Large intestine (tissue), 3 donors: ENCODE results near the gene DLK1. TPM values are rescaled to one million over a fixed set of nuclear protein-coding genes. Genes with fewer than 3 reads are reported as not detected.

Source experiments
- DNase-seq, 2 donors: peaks; one replicate each; pipeline versions ENCODE4 v3.0.0 to v3.0.0-alpha.2; 2013
- H3K27ac ChIP-seq: one replicate; pipeline ENCODE4 v1.5.1; 2013; ENCODE audit warnings: low read length
- H3K27me3 ChIP-seq: 2 replicates; pipeline ENCODE4 v1.6.1; 2013; ENCODE audit warnings: low read length; ENCODE audit not compliant: control insufficient read depth, insufficient read depth
- H3K36me3 ChIP-seq: 2 replicates; pipeline ENCODE4 v1.6.1; 2013; ENCODE audit warnings: low read length; ENCODE audit not compliant: control insufficient read depth, insufficient read depth
- H3K4me1 ChIP-seq: one replicate; pipeline ENCODE4 v1.6.1; 2013; ENCODE audit warnings: low read length; ENCODE audit not compliant: control insufficient read depth, insufficient read depth
- H3K4me3 ChIP-seq: one replicate; pipeline ENCODE4 v1.5.1; 2013; ENCODE audit warnings: low read length
- H3K9me3 ChIP-seq: one replicate; pipeline ENCODE4 v1.6.1; 2013; ENCODE audit warnings: mild to moderate bottlenecking, low read depth, low read length, moderate library complexity; ENCODE audit not compliant: control insufficient read depth
- WGBS: methylation state at CpG from one replicate; pipeline ENCODE4 v1.1.5; 2013; ENCODE audit warnings: low lambda C conversion rate; ENCODE audit not compliant: insufficient coverage; 5-methylcytosine and 5-hydroxymethylcytosine counted together
- polyA plus RNA-seq: library from polyadenylated mRNA; unstranded; fragments of 120-200 nt; gene quantifications from one replicate; pipeline ENCODE4 v1.2.1, GENCODE V29; 2013

Gene DLK1
- polyA plus RNA-seq, 1 donor: 25.2 TPM

DNA sequence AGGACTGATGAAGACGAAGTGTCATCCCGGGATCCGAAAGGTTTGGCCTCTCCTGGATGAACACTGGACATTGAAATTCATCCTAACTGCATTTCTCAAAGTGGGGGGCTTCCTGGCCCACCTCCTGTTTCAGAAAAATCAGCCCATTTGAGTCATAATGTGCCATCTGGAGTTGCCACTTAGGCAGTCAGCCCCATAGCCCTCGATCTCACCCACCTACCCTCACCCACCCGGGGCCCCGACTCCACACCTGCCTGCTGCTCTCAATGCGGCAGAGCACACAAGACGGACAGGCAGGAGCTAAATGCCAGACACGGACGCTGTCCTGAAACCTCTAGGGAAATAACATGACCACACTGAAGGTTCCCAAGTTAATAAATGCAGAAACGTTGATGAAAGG, 12.6 kb downstream of the DLK1 start:
- H3K4me3 ChIP-seq: no peak overlapping the region
- H3K27ac ChIP-seq: no peak overlapping the region
- no peaks in the 10 kb centered on the region for H3K4me1 ChIP-seq
- WGBS: no CpG with 5 or more reads among the region's 11 CpGs
- peaks cover 1% of the 10 kb centered on the region for H3K9me3 ChIP-seq
- no peak for DNase-seq
- H3K27me3 ChIP-seq: peaks cover 16% of the 10 kb centered on the region
- no peaks in the 10 kb centered on the region for H3K36me3 ChIP-seq

DNA sequence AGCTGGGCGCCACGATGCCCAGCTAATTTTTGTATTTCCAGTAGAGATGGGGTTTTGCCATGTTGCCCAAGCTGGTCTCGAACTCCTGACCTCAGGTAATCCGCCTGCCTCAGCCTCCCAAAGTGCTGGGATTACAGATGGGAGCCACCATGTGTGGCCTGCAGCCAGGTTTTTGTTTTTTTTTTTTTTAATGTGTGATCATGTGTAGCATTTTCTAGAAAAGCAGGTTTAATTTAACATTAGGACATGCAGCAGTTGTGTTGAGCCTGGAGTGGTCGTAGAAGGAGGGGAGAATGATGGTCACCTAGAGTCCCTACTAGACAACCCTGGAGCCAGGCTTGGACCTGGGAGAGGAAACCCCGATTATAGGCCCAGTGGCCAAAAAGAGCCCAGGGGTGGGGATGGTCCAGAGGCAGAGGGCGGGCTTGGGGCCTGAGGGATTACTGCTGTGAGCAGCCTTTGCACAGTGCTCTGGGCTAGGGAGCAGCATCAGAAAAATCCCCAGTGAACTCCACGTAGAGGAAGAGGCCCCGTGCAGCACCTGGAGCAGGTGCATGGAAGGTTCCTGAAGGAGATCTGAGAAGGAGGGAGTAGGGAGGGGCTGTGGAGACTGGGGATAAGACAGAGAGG, 13.6 kb downstream of the DLK1 start:
- Histone ChIP-seq H3K4me1 (no peaks in the 10 kb centered on the region), H3K9me3 (no peaks in the 10 kb centered on the region), H3K4me3 (no peak overlapping the region), H3K27ac (no peak overlapping the region), H3K36me3 (no peaks in the 10 kb centered on the region), H3K27me3 (peaks cover 19% of the 10 kb centered on the region)
- no CpG with 5 or more reads among the region's 9 CpGs for WGBS
- DNase-seq: no peak

DNA sequence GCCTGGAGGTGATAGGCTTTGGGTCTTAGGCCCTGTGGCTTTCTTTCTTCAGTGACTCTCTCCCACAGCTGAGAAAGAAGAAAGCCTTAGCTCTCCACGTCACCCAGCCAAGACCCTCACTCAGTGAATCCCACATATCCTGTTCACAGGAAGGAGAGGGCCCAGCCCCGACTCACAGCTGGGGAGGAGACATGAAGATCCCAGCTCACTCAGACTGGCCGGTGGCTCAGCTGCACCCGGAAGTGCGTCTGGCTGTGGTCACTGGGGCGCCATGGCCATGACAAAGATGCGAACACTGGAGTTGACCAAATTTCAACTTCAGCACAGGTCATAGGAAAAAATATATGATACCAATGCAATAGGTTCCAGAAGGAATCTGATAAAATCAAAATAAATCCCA, 14.2 kb downstream of the DLK1 start:
- H3K36me3 ChIP-seq: no peaks in the 10 kb centered on the region
- H3K4me1 ChIP-seq: no peaks in the 10 kb centered on the region
- no peak for DNase-seq
- H3K4me3 ChIP-seq: no peak overlapping the region
- WGBS: 100% methylated on average over 1 of the region's 7 CpGs
- no peaks in the 10 kb centered on the region for H3K9me3 ChIP-seq
- no peak overlapping the region for H3K27ac ChIP-seq
- H3K27me3 ChIP-seq: peaks cover 14% of the 10 kb centered on the region

DNA sequence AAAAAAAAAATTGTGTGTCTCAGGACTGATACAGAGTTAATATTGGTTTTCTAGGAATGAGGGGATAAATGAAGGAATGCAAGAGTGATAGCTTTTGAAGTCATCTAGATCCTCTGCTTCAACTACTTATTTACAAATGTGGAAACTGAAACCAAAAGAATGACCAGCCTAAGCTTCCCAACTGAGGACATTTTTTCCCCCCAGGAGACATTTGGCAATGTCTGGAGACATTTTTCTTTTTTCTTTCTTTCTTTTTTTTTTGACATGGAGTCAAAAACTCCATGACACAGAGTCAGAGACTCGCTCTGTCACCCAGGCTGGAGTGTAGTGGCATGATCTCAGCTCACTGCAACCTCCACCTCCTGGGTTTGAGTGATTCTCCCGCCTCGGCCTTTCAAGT, 15.3 kb downstream of the DLK1 start:
- Histone ChIP-seq H3K9me3 (no peaks in the 10 kb centered on the region), H3K4me3 (no peak overlapping the region), H3K36me3 (no peaks in the 10 kb centered on the region), H3K27me3 (peaks cover 9% of the 10 kb centered on the region), H3K4me1 (no peaks in the 10 kb centered on the region), H3K27ac (no peak overlapping the region)
- DNase-seq: no peak
- WGBS: no CpG with 5 or more reads among the region's 3 CpGs

DNA sequence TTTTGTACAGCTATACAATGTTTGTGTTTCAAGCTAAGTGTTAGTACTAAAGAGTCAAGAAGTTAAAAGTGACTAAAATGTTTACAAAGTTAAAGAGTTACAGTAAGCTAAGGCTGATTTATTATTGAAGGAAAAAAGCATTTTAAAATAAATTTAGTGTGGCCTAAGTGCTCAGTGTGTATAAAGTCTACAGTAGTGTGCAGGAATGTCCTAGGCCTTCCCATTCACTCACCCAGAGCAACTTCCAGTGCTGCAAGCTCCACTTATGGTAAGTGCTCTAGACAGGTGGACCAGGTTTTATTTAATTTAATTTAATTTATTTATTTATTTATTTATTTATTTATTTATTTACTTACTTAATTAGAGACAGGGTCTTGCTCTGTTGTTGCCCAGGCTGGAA, 19.6 kb downstream of the DLK1 start:
- DNase-seq: no peak
- H3K36me3 ChIP-seq: no peaks in the 10 kb centered on the region

DNA sequence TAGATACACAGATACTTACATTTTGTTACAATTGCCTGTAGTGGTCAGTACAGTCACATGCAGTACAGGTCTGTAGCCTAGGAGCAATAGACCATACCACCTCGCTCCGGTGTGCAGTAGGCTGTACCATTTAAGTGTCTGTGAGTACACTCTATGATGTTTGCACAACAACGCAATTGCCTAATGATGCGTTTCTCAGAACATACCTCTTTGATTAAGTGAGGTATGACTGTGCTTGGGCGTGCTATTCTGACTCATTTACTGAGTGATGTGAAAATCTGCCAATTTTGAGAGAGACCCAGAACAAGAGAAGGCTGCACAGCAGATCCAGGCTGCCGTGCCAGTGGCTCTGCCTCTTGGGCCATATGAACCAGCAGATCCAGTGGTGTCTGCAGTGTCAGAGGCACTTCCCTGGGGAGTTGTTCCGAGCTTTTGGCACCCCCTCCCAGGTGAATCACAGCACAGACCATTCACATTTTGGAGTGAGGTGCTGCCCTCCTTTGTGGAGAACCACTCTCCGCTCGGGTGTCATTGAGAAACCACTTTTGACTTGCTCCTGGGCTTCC, 20.4 kb downstream of the DLK1 start:
- Histone ChIP-seq H3K27me3 (peaks cover 9% of the 10 kb centered on the region), H3K27ac (no peak overlapping the region)
- WGBS: no CpG with 5 or more reads among the region's 9 CpGs

More for the DNA sequence above, 19.6 kb downstream of the DLK1 start:
- Histone ChIP-seq H3K4me3 (no peak overlapping the region), H3K9me3 (no peaks in the 10 kb centered on the region), H3K27ac (no peak overlapping the region), H3K27me3 (peaks cover 7% of the 10 kb centered on the region), H3K4me1 (no peaks in the 10 kb centered on the region)

DNA sequence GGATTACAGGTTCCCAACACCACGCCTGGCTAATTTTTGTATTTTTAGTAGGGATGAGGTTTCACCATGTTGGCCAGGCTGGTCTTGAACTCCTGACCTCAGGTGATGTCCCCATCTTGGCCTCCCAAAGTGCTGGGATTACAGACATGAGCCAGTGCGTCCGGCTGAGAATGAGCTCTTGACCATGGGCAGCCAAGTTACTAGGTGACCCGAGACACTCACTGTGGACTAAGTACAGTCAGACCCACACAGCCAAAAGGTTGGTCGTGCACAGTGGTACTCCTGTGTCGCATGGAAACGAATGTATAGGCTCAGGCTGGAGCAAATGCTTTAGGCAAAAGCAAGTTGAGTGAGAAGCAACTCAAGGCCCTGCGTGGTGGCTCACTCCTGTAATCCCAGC, 21.0 kb downstream of the DLK1 start:
- no CpG with 5 or more reads among the region's 8 CpGs for WGBS
- no peak overlapping the region for H3K27ac ChIP-seq
- no peak overlapping the region for H3K4me3 ChIP-seq
- H3K9me3 ChIP-seq: no peaks in the 10 kb centered on the region
- H3K27me3 ChIP-seq: peaks cover 10% of the 10 kb centered on the region
- H3K4me1 ChIP-seq: no peaks in the 10 kb centered on the region
- DNase-seq: no peak
- no peaks in the 10 kb centered on the region for H3K36me3 ChIP-seq

More for the DNA sequence above, 20.4 kb downstream of the DLK1 start:
- DNase-seq: no peak
- Histone ChIP-seq H3K9me3 (no peaks in the 10 kb centered on the region), H3K36me3 (no peaks in the 10 kb centered on the region), H3K4me3 (no peak overlapping the region), H3K4me1 (no peaks in the 10 kb centered on the region)

DNA sequence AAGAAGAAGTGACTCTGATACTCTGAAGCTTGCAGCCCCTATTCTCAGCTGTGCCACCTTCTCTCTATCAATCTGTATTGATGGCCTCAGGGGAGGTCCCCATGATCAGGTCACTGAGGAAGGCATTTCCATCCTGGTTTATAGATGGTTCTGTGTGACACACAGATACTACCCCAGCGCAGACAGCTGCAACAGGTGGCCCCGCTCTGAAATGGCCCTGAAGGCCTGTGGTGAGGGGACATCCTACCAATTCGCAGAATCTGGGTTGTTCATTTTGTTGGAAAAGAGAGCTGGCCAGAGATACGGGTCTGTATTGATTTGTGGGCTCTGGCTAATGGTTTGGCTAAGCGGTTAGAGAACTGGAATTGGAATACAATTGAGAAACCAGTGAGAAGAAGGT, 21.7 kb downstream of the DLK1 start:
- Histone ChIP-seq H3K36me3 (no peaks in the 10 kb centered on the region), H3K4me1 (no peaks in the 10 kb centered on the region), H3K27me3 (peaks cover 15% of the 10 kb centered on the region), H3K9me3 (no peaks in the 10 kb centered on the region), H3K27ac (no peak overlapping the region), H3K4me3 (no peak overlapping the region)
- DNase-seq: no peak
- WGBS: no CpG with 5 or more reads among the region's 5 CpGs

DNA sequence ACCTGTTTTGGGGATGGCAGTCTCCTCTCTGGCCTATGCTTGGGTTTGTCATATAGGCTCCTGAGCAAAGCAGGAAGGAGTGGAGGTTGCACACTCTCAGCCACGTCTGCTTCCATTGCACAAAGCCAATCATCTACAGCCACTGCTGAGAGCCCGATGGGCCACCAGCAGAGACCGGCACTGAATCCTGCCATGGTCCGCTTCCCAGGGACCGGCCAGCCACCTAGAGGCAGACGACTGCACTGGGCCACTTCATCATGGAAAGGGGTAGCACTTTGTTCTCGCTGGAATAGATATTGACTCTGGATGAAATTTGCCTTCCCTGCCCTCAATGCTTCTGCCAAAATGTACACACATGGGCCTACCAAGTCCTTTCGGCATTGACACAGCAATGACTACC, 22.3 kb downstream of the DLK1 start:
- H3K4me3 ChIP-seq: no peak overlapping the region
- no peak for DNase-seq
- H3K36me3 ChIP-seq: no peaks in the 10 kb centered on the region
- H3K27me3 ChIP-seq: peaks cover 15% of the 10 kb centered on the region
- H3K27ac ChIP-seq: no peak overlapping the region
- no peaks in the 10 kb centered on the region for H3K9me3 ChIP-seq
- WGBS: no CpG with 5 or more reads among the region's 8 CpGs
- no peaks in the 10 kb centered on the region for H3K4me1 ChIP-seq

DNA sequence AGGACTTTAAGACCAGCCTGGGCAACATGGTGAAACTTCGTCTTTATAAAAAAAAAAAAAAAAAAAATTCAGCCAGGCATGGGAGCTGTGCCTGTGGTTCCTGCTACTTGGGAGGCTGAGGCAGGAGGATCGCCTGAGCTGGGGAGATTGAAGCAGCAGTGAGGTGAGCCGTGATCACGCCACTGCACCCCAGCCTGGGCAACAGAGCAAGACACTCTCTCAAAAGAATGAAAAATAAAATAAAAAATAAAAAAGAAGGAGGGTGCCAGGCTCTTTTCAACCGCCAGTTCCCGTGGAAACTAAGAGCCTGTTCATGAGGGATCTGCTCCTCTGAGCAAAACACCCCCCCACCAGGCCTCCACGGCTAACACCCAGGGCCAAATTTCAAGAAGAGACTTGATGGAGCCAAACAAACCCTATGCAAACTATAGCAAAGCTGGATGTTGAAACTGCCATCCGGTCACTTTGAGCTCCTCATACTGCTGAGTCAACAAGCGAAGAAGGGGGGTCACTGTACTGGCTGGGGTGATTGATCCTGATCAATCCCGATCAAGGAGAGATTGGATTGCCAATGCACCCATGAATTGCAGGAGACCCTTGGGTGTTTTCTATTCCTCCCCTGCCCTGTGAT, 23.4 kb downstream of the DLK1 start:
- WGBS: no CpG with 5 or more reads among the region's 10 CpGs

More for the DNA sequence above, 23.4 kb downstream of the DLK1 start:
- no peaks in the 10 kb centered on the region for H3K36me3 ChIP-seq
- H3K4me1 ChIP-seq: no peaks in the 10 kb centered on the region
- H3K27me3 ChIP-seq: peaks cover 13% of the 10 kb centered on the region
- no peak for DNase-seq
- H3K4me3 ChIP-seq: no peak overlapping the region
- no peaks in the 10 kb centered on the region for H3K9me3 ChIP-seq
- no peak overlapping the region for H3K27ac ChIP-seq
